ENCODE measurements around the gene EEA1. TPM values are rescaled to one million over a fixed set of nuclear protein-coding genes. Genes with fewer than 3 reads are reported as not detected.

EEA1 gene
- total and polyA plus RNA-seq, 8 donors, result 1.8 to 15.3 (median 8.0) TPM

GRCh38 chr12:92911339-92911738 lies 17.8 kb downstream of the EEA1 start:
- Histone ChIP-seq H3K4me1 (no peaks in the 10 kb centered on the region), H3K9me3 (no peaks in the 10 kb centered on the region), H3K4me3 (no peak overlapping the region), H3K36me3 (no peaks in the 10 kb centered on the region), H3K27me3 (no peaks in the 10 kb centered on the region), H3K27ac (no peak overlapping the region)
- DNase-seq (no peak), FAIRE-seq (no peak), ATAC-seq (no peak)
- intact Hi-C loops (cut with DNase I), result no loop called here
- 72 to 74% methylated on average over 2 of the region's 2 CpGs for WGBS, 2 donors
- TF ChIP-seq CTCF (IDR thresholded peaks at IDR 0.05), result no peak

GRCh38 chr12:92908108-92908507 lies 21.0 kb downstream of the EEA1 start:
- no peak for FAIRE-seq
- no peaks in the 10 kb centered on the region for H3K4me1 ChIP-seq
- no peak for DNase-seq
- no peaks in the 10 kb centered on the region for H3K36me3 ChIP-seq
- no peak for ATAC-seq
- WGBS, 2 donors, result 81 to 85% methylated on average over 3 of the region's 3 CpGs
- no peak for TF ChIP-seq CTCF (IDR thresholded peaks at IDR 0.05)
- H3K27me3 ChIP-seq, result no peaks in the 10 kb centered on the region
- no peak overlapping the region for H3K4me3 ChIP-seq
- H3K27ac ChIP-seq, result no peak overlapping the region
- H3K9me3 ChIP-seq, result no peaks in the 10 kb centered on the region
- intact Hi-C loops (cut with DNase I), result no loop called here

GRCh38 chr12:92905811-92906554 lies 23.1 kb downstream of the EEA1 start:
- no peak for FAIRE-seq
- intact Hi-C loops (cut with DNase I), result no loop called here
- ATAC-seq, result no peak
- H3K27ac ChIP-seq, result no peak overlapping the region
- 86 to 89% methylated on average over 7 of the region's 7 CpGs for WGBS, 2 donors
- no peak overlapping the region for H3K4me3 ChIP-seq
- no peaks in the 10 kb centered on the region for H3K9me3 ChIP-seq
- H3K4me1 ChIP-seq, result no peaks in the 10 kb centered on the region
- H3K27me3 ChIP-seq, result no peaks in the 10 kb centered on the region
- H3K36me3 ChIP-seq, result no peaks in the 10 kb centered on the region
- DNase-seq, result no peak
- TF ChIP-seq CTCF (IDR thresholded peaks at IDR 0.05), result no peak

- no peaks in the 10 kb centered on the region for H3K36me3 ChIP-seq
- 91 to 92% methylated on average over 9 of the region's 9 CpGs for WGBS, 2 donors
- FAIRE-seq (no peak), ATAC-seq (no peak), DNase-seq (no peak)
- no peaks in the 10 kb centered on the region for H3K4me1 ChIP-seq
- no peak for TF ChIP-seq CTCF (IDR thresholded peaks at IDR 0.05)
- intact Hi-C loops (cut with DNase I), result no loop called here
- H3K27me3 ChIP-seq, result no peaks in the 10 kb centered on the region
- H3K9me3 ChIP-seq, result no peaks in the 10 kb centered on the region
- no peak overlapping the region for H3K4me3 ChIP-seq
- H3K27ac ChIP-seq, result no peak overlapping the region
Observed at GRCh38 chr12:92905258-92905810, 23.8 kb downstream of the EEA1 start.

- 93 to 94% methylated on average over 6 of the region's 6 CpGs for WGBS, 2 donors
Observed at GRCh38 chr12:92900941-92901340, 28.2 kb downstream of the EEA1 start.

More at GRCh38 chr12:92900941-92901340, 28.2 kb downstream of the EEA1 start:
- no peaks in the 10 kb centered on the region for H3K9me3 ChIP-seq
- peaks cover 0 to 4% (median 0%) of the 10 kb centered on the region in 3 donors for H3K4me1 ChIP-seq
- no peak overlapping the region for H3K27ac ChIP-seq
- FAIRE-seq, result no peak
- no peaks in the 10 kb centered on the region for H3K27me3 ChIP-seq
- no peak for DNase-seq
- no peak for TF ChIP-seq CTCF (IDR thresholded peaks at IDR 0.05)
- no peaks in the 10 kb centered on the region for H3K36me3 ChIP-seq
- H3K4me3 ChIP-seq, result no peak overlapping the region
- ATAC-seq, result no peak
- intact Hi-C loops (cut with DNase I), result no loop called here
